GM19240 (cell line): ENCODE results near the gene TRPV6.

Experiments
- DNase-seq: peaks from one replicate; pipeline ENCODE4 v3.0.0; 2011; ENCODE audit warnings: low spot score; ENCODE audit not compliant: insufficient read length

The TRPV6 gene

GRCh38 chr7:142885311-142886230, at the start of gene TRPV6:
TSS of gene TRPV6 (minus strand) at chr7:142885745.
- no peak for DNase-seq

GRCh38 chr7:142934056-142934455, 48.5 kb upstream of the TRPV6 start:
- no peak for DNase-seq

- DNase-seq: no peak
Measured at GRCh38 chr7:142933624-142934023, 48.1 kb upstream of the TRPV6 start, which contains the start of gene TRPV5. TSS of gene TRPV5 (minus strand) at chr7:142933746. CDS start at chr7:142933459, 287 bp downstream.

- DNase-seq: no peak
Measured at GRCh38 chr7:142933092-142933475, 47.5 kb upstream of the TRPV6 start.

- no peak for DNase-seq
Measured at GRCh38 chr7:142932386-142933091, 47.0 kb upstream of the TRPV6 start.

- DNase-seq: no peak
Measured at GRCh38 chr7:142930126-142930730, 44.7 kb upstream of the TRPV6 start.

GRCh38 chr7:142927949-142928348, 42.4 kb upstream of the TRPV6 start:
- DNase-seq: no peak

- DNase-seq: no peak
Measured at GRCh38 chr7:142927085-142927745, 41.7 kb upstream of the TRPV6 start.

- no peak for DNase-seq
Measured at GRCh38 chr7:142925413-142925812, 39.9 kb upstream of the TRPV6 start.

GRCh38 chr7:142923391-142923790, 37.8 kb upstream of the TRPV6 start:
- DNase-seq: no peak

GRCh38 chr7:142919656-142920055, 34.1 kb upstream of the TRPV6 start:
- no peak for DNase-seq

GRCh38 chr7:142918901-142919300, 33.4 kb upstream of the TRPV6 start:
- no peak for DNase-seq

GRCh38 chr7:142917447-142917846, 31.9 kb upstream of the TRPV6 start:
- DNase-seq: no peak

- DNase-seq: no peak
Measured at GRCh38 chr7:142916508-142916907, 31.0 kb upstream of the TRPV6 start.

- no peak for DNase-seq
Measured at GRCh38 chr7:142915315-142915714, 29.8 kb upstream of the TRPV6 start.

GRCh38 chr7:142914121-142914520, 28.6 kb upstream of the TRPV6 start:
- DNase-seq: no peak

- no peak for DNase-seq
Measured at GRCh38 chr7:142913566-142913965, 28.0 kb upstream of the TRPV6 start.

GRCh38 chr7:142913051-142913450, 27.5 kb upstream of the TRPV6 start:
- no peak for DNase-seq

GRCh38 chr7:142910481-142910880, 24.9 kb upstream of the TRPV6 start:
- no peak for DNase-seq

GRCh38 chr7:142910031-142910433, 24.5 kb upstream of the TRPV6 start:
- DNase-seq: no peak
